Astrocyte (in vitro differentiated cells and primary cell): Measurements from ENCODE around the gene CUL7. TPM values are rescaled to one million over a fixed set of nuclear protein-coding genes. Genes with fewer than 3 reads are reported as not detected.

ENCODE experiments used
- DNase-seq: peaks from one replicate; pipeline ENCODE4 v3.0.0-alpha.2; 2010; ENCODE audit warnings: low read depth
- FAIRE-seq: peaks from 2 replicates; lab custom pipeline; 2011; peaks lifted over from hg19 to GRCh38; lab: Jason Lieb, UNC
- H2AFZ ChIP-seq: 2 replicates; pipeline ENCODE4 v1.6.0; 2012; ENCODE audit warnings: low read depth, low read length, inconsistent platforms
- H3K27ac ChIP-seq: 2 replicates; pipeline ENCODE4 v1.5.1; 2011; ENCODE audit warnings: low read depth, low read length, inconsistent platforms
- H3K27me3 ChIP-seq: 2 replicates; pipeline ENCODE4 v1.6.0; 2011; ENCODE audit warnings: low read length, inconsistent platforms; ENCODE audit not compliant: insufficient read depth
- H3K36me3 ChIP-seq: 2 replicates; pipeline ENCODE4 v1.5.1; 2011; ENCODE audit warnings: low read length, inconsistent platforms; ENCODE audit not compliant: insufficient read depth
- H3K4me1 ChIP-seq: 2 replicates; pipeline ENCODE4 v1.5.1; 2011; ENCODE audit warnings: low read length, inconsistent platforms; ENCODE audit not compliant: insufficient read depth
- H3K4me2 ChIP-seq: 2 replicates; pipeline ENCODE4 v1.6.0; 2012; ENCODE audit warnings: low read length, inconsistent platforms
- H3K4me3 ChIP-seq: 2 replicates; pipeline ENCODE4 v1.5.1; 2011; ENCODE audit warnings: low read depth, mild to moderate bottlenecking, low read length, inconsistent platforms; ENCODE audit not compliant: insufficient read depth
- H3K79me2 ChIP-seq: 2 replicates; pipeline ENCODE4 v1.6.0; 2012; ENCODE audit warnings: mild to moderate bottlenecking, low read length, inconsistent platforms; ENCODE audit not compliant: insufficient read depth
- H3K9ac ChIP-seq: 2 replicates; pipeline ENCODE4 v1.6.0; 2012; ENCODE audit warnings: mild to moderate bottlenecking, low read length, inconsistent platforms
- H3K9me3 ChIP-seq: 2 replicates; pipeline ENCODE4 v1.5.1; 2012; ENCODE audit warnings: low read depth, mild to moderate bottlenecking, low read length, inconsistent platforms; ENCODE audit not compliant: insufficient read depth
- H4K20me1 ChIP-seq: 2 replicates; pipeline ENCODE4 v1.6.0; 2012; ENCODE audit warnings: low read length, inconsistent platforms; ENCODE audit not compliant: insufficient read depth
- H3K27ac Mint-ChIP-seq: one replicate; pipeline ENCODE4 v1.8.0; 2021; ENCODE audit warnings: mild to moderate bottlenecking, mixed read lengths; ENCODE audit not compliant: unreplicated experiment
- H3K27me3 Mint-ChIP-seq: one replicate; pipeline ENCODE4 v1.8.0; 2021; ENCODE audit warnings: low read depth, mixed read lengths; ENCODE audit not compliant: unreplicated experiment
- H3K36me3 Mint-ChIP-seq: one replicate; pipeline ENCODE4 v1.8.0; 2021; ENCODE audit warnings: low read depth, mixed read lengths; ENCODE audit not compliant: unreplicated experiment
- H3K4me1 Mint-ChIP-seq: one replicate; pipeline ENCODE4 v1.8.0; 2021; ENCODE audit warnings: low read depth, mixed read lengths; ENCODE audit not compliant: unreplicated experiment
- H3K4me3 Mint-ChIP-seq: one replicate; pipeline ENCODE4 v1.8.0; 2021; ENCODE audit warnings: mild to moderate bottlenecking, moderate library complexity, mixed read lengths; ENCODE audit not compliant: unreplicated experiment
- H3K9me3 Mint-ChIP-seq: one replicate; pipeline ENCODE4 v1.8.0; 2021; ENCODE audit warnings: mild to moderate bottlenecking, mixed read lengths; ENCODE audit not compliant: unreplicated experiment
- EZH2 ChIP-seq: IDR thresholded peaks from 2 replicates; pipeline ENCODE4 v1.6.1; 2012; ENCODE audit warnings: mild to moderate bottlenecking, low read length, inconsistent platforms; ENCODE audit not compliant: insufficient read depth
- total RNA-seq: library from RNA; stranded (reverse); gene quantifications from 2 replicates; pipeline ENCODE4 v1.2.1, GENCODE V29; 2021
- TF ChIP-seq, protein P1 (sequence below): IDR thresholded peaks from 2 replicates; pipeline ENCODE4 v1.5.1; 2011; ENCODE audit warnings: low read depth, mild to moderate bottlenecking, inconsistent platforms, low read length, moderate library complexity; ENCODE audit not compliant: insufficient read depth

CUL7 gene
- total RNA-seq, 1 donor from 2014 or later, result 21.2 TPM

DNA sequence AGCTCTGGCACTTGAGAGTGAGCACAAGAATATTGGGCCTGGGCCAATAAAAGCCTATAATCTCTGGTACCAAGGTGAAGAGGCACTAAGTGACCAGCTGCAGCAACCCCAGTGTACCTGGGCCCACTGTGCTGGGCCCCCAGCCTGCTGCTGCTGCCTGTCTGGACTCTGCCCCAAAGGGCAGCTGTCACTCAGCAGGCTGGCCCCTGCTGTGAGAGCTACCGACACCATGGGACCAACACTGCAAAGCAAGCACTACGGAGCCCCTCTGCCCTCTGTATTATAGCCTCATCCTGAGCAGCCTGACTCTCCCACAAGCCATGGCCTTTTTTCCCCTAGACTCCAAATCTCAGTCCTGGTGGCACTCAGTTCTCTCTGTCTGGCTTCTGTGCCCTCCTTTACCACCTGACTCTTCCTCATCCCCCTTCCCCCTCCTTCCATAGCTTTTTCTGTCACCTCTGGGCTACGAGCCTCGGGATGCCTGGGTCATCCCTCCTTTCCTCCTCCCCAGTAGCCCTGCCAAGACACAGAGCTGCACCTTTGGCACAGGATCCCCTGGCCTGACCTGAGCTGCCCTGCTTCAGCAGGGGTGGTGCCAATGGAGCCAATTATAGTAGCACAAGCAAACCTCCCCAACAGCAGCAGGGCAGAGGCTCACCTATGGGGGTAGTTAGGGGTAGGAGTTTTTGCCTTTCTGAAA lies 18.0 kb downstream of the CUL7 start:
- no peaks in the 10 kb centered on the region for H3K79me2 ChIP-seq
- peaks cover 22% of the 10 kb centered on the region for H4K20me1 ChIP-seq
- no peak overlapping the region for H2AFZ ChIP-seq
- no peaks in the 10 kb centered on the region for H3K9me3 ChIP-seq
- Mint-ChIP-seq H3K36me3 (peaks cover 21% of the 10 kb centered on the region), H3K4me3 (no peak overlapping the region), H3K4me1 (no peaks in the 10 kb centered on the region), H3K27me3 (no peaks in the 10 kb centered on the region), H3K9me3 (no peaks in the 10 kb centered on the region), H3K27ac (no peak overlapping the region)
- H3K4me1 ChIP-seq, result no peaks in the 10 kb centered on the region
- no peak for DNase-seq
- H3K27me3 ChIP-seq, result no peaks in the 10 kb centered on the region
- H3K4me2 ChIP-seq, result no peak overlapping the region
- H3K9ac ChIP-seq, result no peak overlapping the region
- H3K4me3 ChIP-seq, result no peak overlapping the region
- H3K36me3 ChIP-seq, result peaks cover 13% of the 10 kb centered on the region
- no peak overlapping the region for H3K27ac ChIP-seq
- TF ChIP-seq, protein P1, sequence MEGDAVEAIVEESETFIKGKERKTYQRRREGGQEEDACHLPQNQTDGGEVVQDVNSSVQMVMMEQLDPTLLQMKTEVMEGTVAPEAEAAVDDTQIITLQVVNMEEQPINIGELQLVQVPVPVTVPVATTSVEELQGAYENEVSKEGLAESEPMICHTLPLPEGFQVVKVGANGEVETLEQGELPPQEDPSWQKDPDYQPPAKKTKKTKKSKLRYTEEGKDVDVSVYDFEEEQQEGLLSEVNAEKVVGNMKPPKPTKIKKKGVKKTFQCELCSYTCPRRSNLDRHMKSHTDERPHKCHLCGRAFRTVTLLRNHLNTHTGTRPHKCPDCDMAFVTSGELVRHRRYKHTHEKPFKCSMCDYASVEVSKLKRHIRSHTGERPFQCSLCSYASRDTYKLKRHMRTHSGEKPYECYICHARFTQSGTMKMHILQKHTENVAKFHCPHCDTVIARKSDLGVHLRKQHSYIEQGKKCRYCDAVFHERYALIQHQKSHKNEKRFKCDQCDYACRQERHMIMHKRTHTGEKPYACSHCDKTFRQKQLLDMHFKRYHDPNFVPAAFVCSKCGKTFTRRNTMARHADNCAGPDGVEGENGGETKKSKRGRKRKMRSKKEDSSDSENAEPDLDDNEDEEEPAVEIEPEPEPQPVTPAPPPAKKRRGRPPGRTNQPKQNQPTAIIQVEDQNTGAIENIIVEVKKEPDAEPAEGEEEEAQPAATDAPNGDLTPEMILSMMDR, result no peak
- TF ChIP-seq EZH2, result no peak
- no peak for FAIRE-seq

DNA sequence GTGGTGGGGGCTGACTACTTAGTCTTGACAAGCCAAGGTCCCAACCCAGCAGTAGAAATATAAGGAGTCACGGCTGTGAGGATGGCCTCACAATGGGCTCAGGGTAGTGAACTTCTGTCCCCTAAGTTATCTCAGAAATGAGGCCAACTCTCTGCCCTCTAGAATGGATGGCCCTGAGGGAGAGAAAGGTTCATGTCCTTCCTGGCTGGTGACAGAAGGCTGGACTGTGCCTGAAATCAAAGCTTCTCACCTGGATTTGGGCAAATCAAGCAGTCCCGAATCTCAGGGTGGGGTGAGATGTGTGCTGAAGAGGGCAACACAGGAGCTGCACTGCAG lies 19.5 kb downstream of the CUL7 start:
- Histone ChIP-seq H3K4me3 (no peak overlapping the region), H3K27me3 (no peaks in the 10 kb centered on the region), H3K4me1 (no peaks in the 10 kb centered on the region), H3K4me2 (no peak overlapping the region), H2AFZ (no peak overlapping the region), H4K20me1 (peaks cover 24% of the 10 kb centered on the region), H3K36me3 (peaks cover 22% of the 10 kb centered on the region), H3K79me2 (peaks cover 3% of the 10 kb centered on the region), H3K9ac (no peak overlapping the region), H3K9me3 (no peaks in the 10 kb centered on the region), H3K27ac (no peak overlapping the region)
- Mint-ChIP-seq H3K9me3 (no peaks in the 10 kb centered on the region), H3K4me3 (no peak overlapping the region), H3K27me3 (no peaks in the 10 kb centered on the region), H3K36me3 (peaks cover 23% of the 10 kb centered on the region), H3K4me1 (no peaks in the 10 kb centered on the region), H3K27ac (no peak overlapping the region)
- FAIRE-seq, result no peak
- TF ChIP-seq, protein P1, result no peak
- no peak for TF ChIP-seq EZH2
- DNase-seq, result no peak

DNA sequence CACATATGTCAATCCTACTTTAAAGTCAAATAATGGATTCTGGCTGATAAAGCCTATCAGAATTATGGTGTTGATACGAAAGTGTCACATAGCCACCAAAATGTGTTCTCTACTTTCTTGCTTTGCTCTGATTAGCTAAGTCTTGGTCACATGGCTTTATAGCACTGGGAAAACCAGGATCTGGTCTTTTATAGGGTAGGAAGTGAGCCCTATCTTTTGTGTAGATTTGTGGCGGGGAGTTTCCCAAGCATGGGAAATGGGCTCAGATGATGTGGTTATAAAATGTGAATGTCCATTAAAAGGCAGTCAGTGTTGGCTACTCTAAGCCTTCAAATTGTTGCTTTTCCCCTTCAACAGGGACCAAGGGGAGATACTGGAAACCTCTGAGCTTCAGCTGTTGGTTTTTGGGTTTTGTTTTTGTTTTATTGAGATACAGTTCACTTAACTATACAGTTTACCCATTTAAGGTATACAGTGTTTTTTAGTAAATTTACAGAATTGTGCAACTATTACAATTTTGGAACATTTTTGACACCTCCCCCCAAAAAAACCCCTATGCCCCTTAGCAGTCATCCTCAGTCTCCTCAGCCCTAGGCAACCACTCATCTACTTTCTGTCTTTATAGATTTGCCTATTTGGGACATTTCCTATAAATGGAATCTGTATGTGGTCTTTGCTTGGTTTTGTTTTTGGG lies 20.0 kb downstream of the CUL7 start:
- Histone ChIP-seq H3K4me1 (no peaks in the 10 kb centered on the region), H2AFZ (no peak overlapping the region), H3K27ac (no peak overlapping the region), H3K9me3 (no peaks in the 10 kb centered on the region), H3K9ac (no peak overlapping the region), H3K79me2 (peaks cover 5% of the 10 kb centered on the region), H3K4me2 (no peak overlapping the region), H3K36me3 (peaks cover 27% of the 10 kb centered on the region), H3K4me3 (no peak overlapping the region), H4K20me1 (peaks cover 29% of the 10 kb centered on the region), H3K27me3 (no peaks in the 10 kb centered on the region)
- Mint-ChIP-seq H3K9me3 (no peaks in the 10 kb centered on the region), H3K36me3 (peaks cover 23% of the 10 kb centered on the region), H3K4me3 (no peak overlapping the region), H3K27ac (no peak overlapping the region), H3K27me3 (no peaks in the 10 kb centered on the region), H3K4me1 (no peaks in the 10 kb centered on the region)
- TF ChIP-seq, protein P1, result no peak
- no peak for TF ChIP-seq EZH2
- FAIRE-seq, result no peak
- no peak for DNase-seq
